Right atrium auricular region (tissue), 2 donors: ENCODE results near the gene CD55. TPM values are rescaled to one million over a fixed set of nuclear protein-coding genes. Genes with fewer than 3 reads are reported as not detected.

ENCODE experiments used
- DNase-seq: peaks from one replicate; pipeline ENCODE4 v3.0.0-alpha.2; 2019; ENCODE audit warnings: low spot score
- H3K27ac ChIP-seq, 2 donors: fragments of 200-600 bp; sonication (generic); 1 replicate in 1 of 2; 2 replicates in 1 of 2; pipeline ENCODE4 v1.5.1; 2016 to 2019
- H3K27me3 ChIP-seq, 2 donors: fragments of 200-600 bp; sonication (generic); one replicate each; pipeline versions ENCODE4 v1.5.1 to v1.6.0; 2017 to 2019
- H3K36me3 ChIP-seq: fragments of 200-600 bp; sonication (generic); one replicate; pipeline ENCODE4 v1.5.1; 2016
- H3K4me1 ChIP-seq, 2 donors: fragments of 200-600 bp; sonication (generic); one replicate each; pipeline versions ENCODE4 v1.5.1 to v1.6.0; 2017 to 2019
- H3K4me3 ChIP-seq, 2 donors: fragments of 200-600 bp; sonication (generic); 1 replicate in 1 of 2; 2 replicates in 1 of 2; pipeline ENCODE4 v1.5.1; 2017 to 2019; ENCODE audit warnings: mild to moderate bottlenecking in 1 of 2, moderate library complexity in 1 of 2
- H3K9me3 ChIP-seq, 2 donors: fragments of 200-600 bp; sonication (generic); one replicate each; pipeline ENCODE4 v1.5.1; 2019
- total RNA-seq, 2 donors: library from RNA; depleted of rRNA; stranded (reverse); fragments of >200 nt; gene quantifications; one replicate each; pipeline ENCODE4 v1.1.0, GENCODE V29; 2016
- TF ChIP-seq, protein P1 (sequence below), 2 donors: fragments of 200-600 bp; sonication (generic); IDR thresholded peaks; one replicate each; pipeline ENCODE4 v1.5.1; 2019; ENCODE audit warnings: antibody characterized with exemption in 2 of 2

The CD55 gene
- total RNA-seq, 2 donors from 2014 or later = 109 to 117 TPM

DNA sequence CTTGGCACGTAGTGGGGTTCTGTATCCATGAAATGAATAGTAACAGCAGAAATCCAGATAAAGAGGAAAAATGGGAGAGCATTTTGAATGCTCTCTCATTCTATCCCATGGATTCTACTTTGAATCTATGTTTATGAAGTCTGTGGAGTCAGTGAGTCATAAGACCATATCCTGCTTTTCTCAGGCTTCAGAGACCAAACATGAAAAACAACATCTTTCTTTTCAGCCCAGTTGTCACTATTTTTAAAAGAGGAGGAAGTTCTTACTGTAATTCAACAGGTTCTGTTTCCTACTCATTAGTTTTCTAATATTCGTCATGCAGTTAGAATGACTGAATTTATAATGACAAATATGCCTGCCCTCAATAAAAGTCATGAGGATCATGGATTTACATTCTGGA lies 39.4 kb upstream of the CD55 start:
- no peak for DNase-seq
- peaks cover 0 to 4% of the 10 kb centered on the region in 2 donors for H3K4me1 ChIP-seq
- H3K36me3 ChIP-seq = no peaks in the 10 kb centered on the region
- TF ChIP-seq, protein P1, sequence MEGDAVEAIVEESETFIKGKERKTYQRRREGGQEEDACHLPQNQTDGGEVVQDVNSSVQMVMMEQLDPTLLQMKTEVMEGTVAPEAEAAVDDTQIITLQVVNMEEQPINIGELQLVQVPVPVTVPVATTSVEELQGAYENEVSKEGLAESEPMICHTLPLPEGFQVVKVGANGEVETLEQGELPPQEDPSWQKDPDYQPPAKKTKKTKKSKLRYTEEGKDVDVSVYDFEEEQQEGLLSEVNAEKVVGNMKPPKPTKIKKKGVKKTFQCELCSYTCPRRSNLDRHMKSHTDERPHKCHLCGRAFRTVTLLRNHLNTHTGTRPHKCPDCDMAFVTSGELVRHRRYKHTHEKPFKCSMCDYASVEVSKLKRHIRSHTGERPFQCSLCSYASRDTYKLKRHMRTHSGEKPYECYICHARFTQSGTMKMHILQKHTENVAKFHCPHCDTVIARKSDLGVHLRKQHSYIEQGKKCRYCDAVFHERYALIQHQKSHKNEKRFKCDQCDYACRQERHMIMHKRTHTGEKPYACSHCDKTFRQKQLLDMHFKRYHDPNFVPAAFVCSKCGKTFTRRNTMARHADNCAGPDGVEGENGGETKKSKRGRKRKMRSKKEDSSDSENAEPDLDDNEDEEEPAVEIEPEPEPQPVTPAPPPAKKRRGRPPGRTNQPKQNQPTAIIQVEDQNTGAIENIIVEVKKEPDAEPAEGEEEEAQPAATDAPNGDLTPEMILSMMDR (IDR thresholded peaks at IDR 0.05) = no peak
- H3K9me3 ChIP-seq = no peaks in the 10 kb centered on the region
- H3K4me3 ChIP-seq = no peak overlapping the region
- H3K27ac ChIP-seq = no peak overlapping the region
- no peaks in the 10 kb centered on the region for H3K27me3 ChIP-seq

DNA sequence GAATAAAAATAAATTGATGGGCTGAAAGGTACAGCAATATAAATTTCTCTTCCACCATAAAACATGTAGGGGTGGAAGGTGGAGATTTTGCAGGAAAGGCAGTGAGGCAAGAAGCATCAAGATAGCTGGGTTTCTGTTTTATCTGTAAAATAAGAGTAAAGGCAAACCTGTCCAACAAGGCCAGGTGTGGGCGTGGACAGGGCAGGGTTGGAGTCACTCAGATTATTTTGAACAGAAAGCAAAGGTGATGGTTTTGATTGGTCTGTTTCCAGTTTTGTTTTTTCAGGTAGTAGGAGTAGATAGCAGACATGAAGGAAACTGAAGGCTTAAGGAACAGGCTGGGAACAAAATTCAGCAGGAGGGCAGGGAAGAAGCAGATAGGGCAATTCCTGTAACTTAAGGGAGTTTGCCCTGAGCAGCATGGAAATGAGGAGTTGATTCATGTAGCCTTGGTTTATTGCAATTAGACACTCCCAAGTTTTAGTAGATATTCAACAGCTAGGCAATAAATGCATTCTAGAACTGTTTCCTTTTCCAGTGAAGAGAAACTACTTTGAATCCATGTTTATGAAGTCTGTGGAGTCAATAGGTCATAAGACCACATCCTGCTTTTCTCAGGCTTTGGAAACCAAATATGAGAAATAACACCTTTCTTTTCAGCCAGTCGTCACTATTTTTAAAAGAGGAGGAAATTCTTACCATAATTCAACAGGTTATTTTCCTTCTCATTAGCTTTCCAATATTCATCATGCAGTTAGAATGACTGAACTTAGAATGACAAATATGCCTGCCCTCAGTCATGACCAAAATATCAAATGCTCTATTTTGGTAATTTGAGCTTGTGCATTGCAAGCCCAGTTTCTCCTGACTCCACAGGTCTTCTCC lies 38.7 kb upstream of the CD55 start:
- Histone ChIP-seq H3K4me3 (no peak overlapping the region), H3K27ac (no peak overlapping the region), H3K4me1 (peaks cover 0 to 4% of the 10 kb centered on the region in 2 donors), H3K9me3 (no peaks in the 10 kb centered on the region), H3K36me3 (no peaks in the 10 kb centered on the region), H3K27me3 (no peaks in the 10 kb centered on the region)
- TF ChIP-seq, protein P1 (IDR thresholded peaks at IDR 0.05) = no peak
- no peak for DNase-seq

DNA sequence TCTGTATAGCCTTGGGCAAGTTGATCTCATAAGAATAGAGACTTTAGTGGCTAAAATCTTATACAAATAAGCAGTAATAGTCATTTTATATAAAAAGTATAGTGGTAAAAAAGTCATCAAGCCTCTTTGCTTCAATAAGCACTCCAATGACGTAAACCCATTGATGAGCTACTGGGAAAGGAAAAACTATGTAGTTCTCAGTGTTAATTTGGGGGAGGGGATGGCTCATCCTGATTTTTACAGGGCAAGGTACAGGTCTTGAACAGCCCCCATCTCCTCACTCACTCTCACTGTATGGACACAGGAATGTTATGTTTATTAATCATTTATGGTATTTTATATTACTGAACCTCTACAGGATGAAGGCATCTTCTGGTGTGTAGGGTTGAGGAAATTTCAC lies 38.1 kb upstream of the CD55 start:
- peaks cover 0 to 8% of the 10 kb centered on the region in 2 donors for H3K4me1 ChIP-seq
- no peaks in the 10 kb centered on the region for H3K9me3 ChIP-seq
- H3K27ac ChIP-seq = no peak overlapping the region
- H3K27me3 ChIP-seq = no peaks in the 10 kb centered on the region
- no peaks in the 10 kb centered on the region for H3K36me3 ChIP-seq
- TF ChIP-seq, protein P1 (IDR thresholded peaks at IDR 0.05) = no peak
- no peak overlapping the region for H3K4me3 ChIP-seq
- no peak for DNase-seq

DNA sequence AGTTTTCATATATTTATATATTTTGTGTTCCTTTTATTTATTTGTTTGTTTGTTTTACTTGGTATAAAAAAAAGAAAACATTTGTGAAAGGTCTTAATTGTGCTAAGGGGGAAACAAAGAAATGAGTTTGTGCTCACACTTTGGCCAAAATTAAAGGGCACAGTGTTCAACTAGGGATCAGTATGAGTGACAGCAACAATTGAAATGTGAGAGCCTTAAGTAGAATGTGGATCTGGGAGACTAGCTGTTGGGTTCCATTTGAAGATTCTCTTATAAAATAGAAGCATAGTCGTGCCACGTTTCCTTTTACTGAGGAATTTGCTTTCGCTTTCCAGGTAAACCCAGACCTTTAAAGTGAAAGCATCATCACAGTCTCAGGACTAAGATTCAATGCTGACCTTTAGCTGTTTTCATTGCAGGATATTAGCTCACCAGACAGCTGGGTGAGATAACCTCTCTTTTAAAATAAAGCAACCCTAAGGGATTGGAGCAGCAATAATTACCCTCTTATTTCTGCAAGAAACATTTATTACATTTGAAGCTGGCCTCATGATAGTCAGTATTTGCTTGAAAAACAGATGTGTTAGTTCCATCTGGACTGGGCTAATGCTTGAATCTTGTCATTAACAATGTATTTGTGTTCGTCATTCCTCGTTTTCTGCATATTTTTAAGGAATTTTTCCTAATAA lies 37.1 kb upstream of the CD55 start:
- peaks cover 0 to 8% of the 10 kb centered on the region in 2 donors for H3K4me1 ChIP-seq
- H3K27ac ChIP-seq = no peak overlapping the region
- no peak overlapping the region for H3K4me3 ChIP-seq
- H3K9me3 ChIP-seq = no peaks in the 10 kb centered on the region
- H3K27me3 ChIP-seq = no peaks in the 10 kb centered on the region
- TF ChIP-seq, protein P1 (IDR thresholded peaks at IDR 0.05) = no peak
- H3K36me3 ChIP-seq = no peaks in the 10 kb centered on the region
- no peak for DNase-seq

DNA sequence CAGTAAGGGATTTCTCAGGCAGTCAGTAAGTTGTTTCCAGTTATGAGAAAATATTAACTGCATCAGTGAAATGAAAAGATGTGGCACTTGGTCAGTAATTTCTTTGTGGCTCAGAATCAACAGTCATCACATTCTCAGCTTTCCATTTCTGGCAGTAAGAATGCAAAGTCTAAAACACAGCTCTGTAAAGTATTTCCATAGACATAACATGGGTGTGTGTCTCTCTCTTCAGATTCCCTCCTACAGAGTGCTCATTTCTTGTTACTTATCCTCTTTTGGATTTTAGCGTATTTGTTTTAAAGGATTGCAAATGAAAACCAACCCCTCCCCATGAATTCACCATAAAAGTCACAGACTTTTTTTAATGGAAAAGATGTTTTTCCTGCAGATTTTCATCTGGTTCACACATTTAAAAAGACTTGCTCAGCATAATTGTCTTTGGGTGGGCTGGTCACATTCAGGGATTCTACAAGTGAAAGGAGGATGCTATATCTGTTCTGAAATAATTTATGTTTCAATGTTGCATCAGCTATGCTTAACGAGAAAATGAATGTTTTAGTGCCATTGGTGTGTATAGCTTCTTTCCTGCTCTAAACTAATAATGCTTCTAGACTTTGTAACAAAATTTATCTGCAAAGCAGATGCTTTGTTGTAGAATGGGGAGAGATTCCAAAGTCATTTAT lies 34.6 kb upstream of the CD55 start:
- no peaks in the 10 kb centered on the region for H3K27me3 ChIP-seq
- no peaks in the 10 kb centered on the region for H3K36me3 ChIP-seq
- peaks cover 0 to 8% of the 10 kb centered on the region in 2 donors for H3K4me1 ChIP-seq
- H3K27ac ChIP-seq = no peak overlapping the region
- no peak for DNase-seq
- TF ChIP-seq, protein P1 (IDR thresholded peaks at IDR 0.05) = no peak
- H3K9me3 ChIP-seq = no peaks in the 10 kb centered on the region
- no peak overlapping the region for H3K4me3 ChIP-seq
